NCI-H2029 treated with DMSO at 0.1 percent for 48 hours (cell line): ENCODE measurements around the gene TPRN.

ENCODE experiments used
- DNase-seq: peaks from one replicate; lab custom pipeline; 2025; lab: John Stamatoyannopoulos, UW

TPRN gene

DNA sequence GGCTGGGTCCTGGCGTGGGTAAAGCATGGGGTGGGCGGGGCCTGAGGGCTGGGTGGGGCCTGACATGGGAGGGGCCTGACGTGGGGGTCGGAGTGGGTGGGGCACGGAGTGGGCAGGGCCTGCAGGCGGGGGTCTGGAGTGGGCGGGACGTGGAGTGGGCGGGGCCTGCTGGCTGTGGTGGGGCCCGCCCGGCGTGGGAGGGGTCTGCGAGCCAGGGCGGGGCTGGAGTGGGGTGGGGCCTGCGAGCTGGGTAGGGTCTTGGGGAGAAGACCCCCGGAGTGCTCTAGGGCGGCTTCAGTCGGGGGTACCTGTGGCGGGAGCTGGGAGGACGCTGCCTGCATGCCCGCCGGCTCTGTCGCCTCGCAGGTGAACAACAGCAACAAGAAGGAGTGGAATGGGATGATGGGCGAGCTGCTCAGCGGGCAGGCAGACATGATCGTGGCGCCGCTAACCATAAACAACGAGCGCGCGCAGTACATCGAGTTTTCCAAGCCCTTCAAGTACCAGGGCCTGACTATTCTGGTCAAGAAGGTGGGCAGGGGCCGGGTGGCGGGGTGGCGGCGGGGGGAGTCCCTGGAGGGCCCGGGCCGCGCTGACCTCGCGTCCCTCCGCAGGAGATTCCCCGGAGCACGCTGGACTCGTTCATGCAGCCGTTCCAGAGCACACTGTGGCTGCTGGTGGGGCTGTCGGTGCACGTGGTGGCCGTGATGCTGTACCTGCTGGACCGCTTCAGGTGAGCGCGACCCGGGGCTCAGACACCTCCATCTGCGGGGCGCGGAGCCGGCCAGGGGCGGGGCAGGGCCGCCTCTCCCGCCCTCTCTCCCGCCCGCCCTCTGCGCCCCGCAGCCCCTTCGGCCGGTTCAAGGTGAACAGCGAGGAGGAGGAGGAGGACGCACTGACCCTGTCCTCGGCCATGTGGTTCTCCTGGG is 38.7 kb downstream of the TPRN start:
- no peak for DNase-seq

GRCh38 chr9:137160716-137161557 is 39.6 kb downstream of the TPRN start:
- no peak for DNase-seq

- DNase-seq, result no peak
Observed at GRCh38 chr9:137160054-137160425, 40.5 kb downstream of the TPRN start.

DNA sequence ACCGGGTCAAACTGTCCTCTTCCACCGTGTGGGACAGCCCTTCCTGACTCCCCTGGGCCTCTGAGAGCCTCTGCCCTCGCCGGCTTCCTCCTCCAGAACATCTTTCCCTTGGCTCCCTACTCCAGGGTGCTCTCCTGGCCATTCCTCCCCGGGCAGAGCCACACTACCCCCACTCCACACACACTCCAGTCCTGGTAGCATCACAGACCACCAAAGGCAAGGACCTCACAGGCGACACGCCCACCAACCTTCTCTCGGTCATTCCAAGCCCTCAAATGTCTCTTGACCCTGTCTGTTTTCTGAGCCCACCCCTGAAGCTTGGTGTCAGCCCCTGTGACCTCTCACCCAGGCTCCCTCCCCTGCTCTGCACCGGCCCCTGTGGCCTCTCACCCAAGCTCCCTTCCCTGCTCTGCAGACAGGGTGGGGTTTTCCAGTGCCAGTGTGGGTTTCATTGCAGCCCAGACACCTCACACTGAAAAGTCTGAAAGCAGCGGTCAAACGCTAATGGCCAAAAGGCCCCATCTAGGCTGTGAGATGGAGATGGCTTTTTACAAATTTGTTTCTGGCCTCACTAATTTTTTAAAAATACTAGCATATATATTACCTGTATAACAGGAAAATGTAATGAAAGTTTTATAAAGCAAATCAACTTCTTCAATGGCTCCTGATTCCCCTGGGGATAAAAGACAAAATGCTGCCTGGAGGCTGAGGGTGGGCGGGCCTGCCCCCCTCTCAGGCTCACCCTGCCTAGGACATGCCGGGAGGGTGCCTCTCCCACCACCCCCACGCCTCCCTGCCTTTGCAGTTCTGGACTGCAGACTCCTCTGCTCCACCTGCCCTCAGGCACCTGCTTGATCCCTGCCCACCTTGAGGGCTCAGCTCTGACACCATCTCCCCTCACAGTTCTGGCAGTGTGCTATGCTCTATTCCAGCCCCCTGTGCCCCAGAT is 41.2 kb downstream of the TPRN start:
- DNase-seq, result no peak

- DNase-seq, result no peak
Observed at GRCh38 chr9:137158625-137159024, 41.9 kb downstream of the TPRN start.

GRCh38 chr9:137157618-137158415 is 42.7 kb downstream of the TPRN start:
- DNase-seq, result no peak

DNA sequence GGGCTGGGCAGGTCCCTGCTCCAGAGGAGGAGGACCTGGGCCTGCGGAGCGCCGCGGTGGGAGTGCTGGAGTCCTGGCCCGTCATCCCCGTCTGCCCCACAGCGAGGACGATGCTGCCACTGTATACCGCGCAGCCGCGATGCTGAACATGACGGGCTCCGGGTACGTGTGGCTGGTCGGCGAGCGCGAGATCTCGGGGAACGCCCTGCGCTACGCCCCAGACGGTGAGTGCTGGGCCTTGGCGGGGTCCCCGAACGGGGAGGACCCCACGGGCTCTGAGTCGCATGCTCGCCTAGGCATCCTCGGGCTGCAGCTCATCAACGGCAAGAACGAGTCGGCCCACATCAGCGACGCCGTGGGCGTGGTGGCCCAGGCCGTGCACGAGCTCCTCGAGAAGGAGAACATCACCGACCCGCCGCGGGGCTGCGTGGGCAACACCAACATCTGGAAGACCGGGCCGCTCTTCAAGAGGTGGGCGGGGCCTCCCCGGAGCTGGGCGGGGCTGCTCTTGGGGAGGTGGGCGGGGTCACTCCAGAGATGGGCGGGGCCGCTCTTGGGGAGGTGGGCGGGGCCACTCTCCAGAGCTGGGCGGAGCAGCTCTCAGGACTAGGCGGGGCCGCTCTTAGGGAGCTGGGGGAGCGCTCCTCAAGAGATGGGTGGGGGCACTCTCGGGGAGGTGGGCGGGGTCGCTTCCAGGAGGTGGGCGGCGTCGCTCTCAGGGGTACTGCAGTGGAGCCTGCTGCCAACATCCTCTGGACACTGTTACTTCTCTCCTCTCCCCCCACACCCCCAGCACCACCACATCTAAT is 43.8 kb downstream of the TPRN start:
- DNase-seq, result no peak

- no peak for DNase-seq
Observed at GRCh38 chr9:137152844-137153405, 47.6 kb downstream of the TPRN start.

- DNase-seq, result peak; percentile 95
Observed at GRCh38 chr9:137150617-137151457, 49.7 kb downstream of the TPRN start.

DNA sequence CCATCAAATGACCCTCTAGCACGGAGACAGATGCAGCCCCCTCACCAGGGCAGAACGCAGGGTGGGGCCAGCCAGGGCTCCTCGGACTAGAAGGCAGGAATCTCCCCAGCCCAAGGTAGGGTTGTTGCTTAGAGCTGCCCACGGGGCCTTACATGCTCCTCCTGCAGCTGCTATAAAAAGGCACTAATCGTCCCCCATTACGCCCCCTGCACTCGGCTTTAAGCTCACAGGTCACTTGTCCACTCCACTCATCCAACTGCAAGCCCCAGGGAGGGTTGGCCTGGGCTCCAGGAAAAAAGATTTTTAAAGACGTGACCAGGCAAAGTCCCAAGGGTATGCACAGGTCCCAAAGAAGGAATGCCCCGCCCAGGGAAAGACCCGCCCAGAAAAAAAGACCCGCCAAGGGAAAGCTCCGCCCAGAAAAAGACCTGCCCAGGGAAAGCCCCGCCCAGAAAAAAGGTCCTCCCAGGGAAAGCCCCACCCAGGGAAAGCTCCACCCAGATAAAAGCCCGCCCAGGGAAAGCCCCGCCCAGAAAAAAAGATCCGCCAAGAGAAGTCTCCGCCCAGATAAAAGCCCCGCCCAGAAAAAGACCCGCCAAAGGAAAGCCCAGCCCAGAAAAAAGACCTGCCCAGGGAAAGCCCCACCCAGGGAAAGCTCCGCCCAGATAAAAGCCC is 50.5 kb downstream of the TPRN start:
- DNase-seq, result peak; percentile 92

GRCh38 chr9:137149363-137149762 is 51.2 kb downstream of the TPRN start:
- no peak for DNase-seq

DNA sequence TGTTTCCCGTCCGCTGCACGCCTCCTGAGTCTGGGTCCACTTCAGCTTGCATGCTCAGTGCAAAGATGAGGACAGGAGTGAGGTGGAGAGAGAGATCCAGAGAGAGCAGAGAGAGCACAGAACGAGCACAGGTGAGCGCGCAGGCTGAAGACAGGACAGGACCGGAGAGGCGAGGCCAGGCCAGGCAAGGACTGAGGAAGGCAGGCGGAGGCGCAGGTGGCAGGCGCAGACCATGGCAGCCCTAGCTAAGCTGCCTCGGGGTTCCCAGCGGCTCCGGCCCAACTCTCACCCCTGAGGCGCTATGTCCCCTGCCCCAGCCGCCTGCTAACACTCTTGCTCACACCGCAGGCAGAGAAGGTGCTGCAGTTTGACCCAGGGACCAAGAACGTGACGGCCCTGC is 51.9 kb downstream of the TPRN start:
- no peak for DNase-seq

- no peak for DNase-seq
Observed at GRCh38 chr9:137148242-137148641, 52.3 kb downstream of the TPRN start.

DNA sequence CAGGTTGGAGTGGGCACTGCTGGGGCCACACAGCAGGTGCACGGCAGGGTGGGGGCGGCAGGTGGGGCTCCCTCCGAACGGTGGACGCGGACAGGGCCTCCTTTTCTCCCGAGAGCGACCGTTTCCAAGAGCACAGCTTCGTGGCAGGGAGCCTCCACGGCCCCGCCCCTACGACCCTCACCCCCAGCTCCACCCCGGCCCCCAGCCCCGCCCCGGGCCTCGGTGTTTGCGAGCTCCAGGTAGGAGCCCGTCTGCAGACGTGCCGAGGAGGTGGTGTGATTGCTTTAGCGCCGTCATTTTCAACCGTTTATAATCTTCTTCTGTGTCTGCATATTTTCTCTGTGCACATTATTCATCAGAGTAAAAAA is 52.8 kb downstream of the TPRN start:
- no peak for DNase-seq

DNA sequence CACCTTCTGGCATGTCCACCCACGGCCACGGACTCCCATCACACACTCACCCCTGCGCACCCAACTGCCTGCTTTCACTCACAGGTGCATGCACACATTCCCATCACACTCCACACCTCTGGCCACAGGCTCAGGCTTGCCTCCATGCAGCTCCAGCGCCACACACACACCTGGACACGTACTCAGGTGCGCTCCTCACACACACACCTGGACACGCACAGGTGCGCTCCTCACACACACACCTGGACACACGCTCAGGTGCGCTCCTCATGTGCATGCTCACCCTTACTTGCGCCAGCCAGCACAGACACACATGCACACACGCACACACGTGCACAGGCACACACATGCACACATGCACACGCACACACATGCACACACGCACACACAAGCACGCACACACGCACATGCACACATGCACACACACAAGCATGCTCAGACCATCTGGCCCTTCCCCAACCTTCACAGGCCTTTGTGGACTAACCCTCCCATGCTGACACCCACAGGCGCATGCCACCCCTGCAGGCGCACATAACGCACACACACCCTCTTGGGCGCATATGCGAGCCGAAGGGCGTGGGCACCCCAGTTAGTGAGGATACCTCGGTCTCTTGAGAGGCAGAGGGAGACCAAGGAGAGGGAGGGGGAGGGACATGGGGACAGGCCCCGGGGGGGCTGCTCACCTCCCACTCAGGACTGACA is 53.3 kb downstream of the TPRN start:
- DNase-seq, result no peak

DNA sequence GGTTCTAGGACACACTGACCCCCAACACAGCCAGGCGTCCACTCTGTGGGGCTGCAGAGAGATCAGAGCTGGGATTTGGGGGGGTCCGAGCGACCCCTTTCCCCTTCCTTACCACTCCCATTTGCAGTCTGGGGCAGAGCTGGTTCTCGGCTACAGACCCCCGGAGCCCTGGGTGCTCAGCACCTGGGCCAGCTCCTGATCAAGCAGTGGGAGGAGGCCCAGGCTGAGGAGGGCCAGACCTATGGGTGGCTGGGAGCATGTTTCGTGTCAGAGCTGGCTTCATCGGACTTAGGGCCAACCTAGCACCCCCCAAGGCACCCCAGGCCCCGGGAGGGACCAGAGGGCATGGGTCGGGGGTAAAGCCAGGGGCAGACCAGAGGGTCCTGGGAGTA is 54.0 kb downstream of the TPRN start:
- DNase-seq, result no peak

DNA sequence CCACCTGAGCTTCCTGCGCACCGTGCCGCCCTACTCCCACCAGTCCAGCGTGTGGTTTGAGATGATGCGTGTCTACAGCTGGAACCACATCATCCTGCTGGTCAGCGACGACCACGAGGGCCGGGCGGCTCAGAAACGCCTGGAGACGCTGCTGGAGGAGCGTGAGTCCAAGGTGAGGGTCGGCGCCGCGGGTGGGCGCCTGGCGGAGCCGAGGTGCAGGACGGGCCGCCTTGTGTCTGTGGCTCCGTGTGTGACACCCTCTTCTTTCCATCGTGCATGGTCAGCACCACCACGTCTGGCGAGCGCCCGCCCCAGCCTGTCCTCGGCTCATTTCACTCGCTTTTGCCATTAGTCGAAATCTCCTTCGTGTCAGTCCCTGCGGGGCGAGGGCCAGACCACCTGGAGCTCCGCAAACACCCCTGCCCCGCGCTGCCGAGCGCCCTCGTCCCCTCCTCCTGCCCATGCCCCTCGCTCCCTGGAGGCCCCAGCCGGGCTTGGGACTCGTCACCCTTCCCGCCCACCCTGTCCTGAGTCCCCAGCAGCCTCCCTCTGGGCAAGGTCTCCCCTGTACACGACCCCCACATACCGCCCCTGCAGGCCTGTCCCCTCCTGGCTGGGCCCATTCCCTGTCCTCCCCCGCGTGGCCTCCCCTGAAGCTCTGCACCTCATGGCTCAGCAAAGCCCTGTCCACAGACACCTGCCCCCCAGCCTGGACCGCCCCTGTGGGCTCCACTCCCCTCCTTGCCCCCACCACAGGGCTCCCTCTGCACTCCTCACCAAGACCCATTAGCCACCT is 54.6 kb downstream of the TPRN start:
- DNase-seq, result no peak
